Measurements from ENCODE around the gene KLK14. TPM values are rescaled to one million over a fixed set of nuclear protein-coding genes. Genes with fewer than 3 reads are reported as not detected.

KLK14 gene, protein sequence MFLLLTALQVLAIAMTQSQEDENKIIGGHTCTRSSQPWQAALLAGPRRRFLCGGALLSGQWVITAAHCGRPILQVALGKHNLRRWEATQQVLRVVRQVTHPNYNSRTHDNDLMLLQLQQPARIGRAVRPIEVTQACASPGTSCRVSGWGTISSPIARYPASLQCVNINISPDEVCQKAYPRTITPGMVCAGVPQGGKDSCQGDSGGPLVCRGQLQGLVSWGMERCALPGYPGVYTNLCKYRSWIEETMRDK
- total RNA-seq, result not detected in 2 replicates

DNA sequence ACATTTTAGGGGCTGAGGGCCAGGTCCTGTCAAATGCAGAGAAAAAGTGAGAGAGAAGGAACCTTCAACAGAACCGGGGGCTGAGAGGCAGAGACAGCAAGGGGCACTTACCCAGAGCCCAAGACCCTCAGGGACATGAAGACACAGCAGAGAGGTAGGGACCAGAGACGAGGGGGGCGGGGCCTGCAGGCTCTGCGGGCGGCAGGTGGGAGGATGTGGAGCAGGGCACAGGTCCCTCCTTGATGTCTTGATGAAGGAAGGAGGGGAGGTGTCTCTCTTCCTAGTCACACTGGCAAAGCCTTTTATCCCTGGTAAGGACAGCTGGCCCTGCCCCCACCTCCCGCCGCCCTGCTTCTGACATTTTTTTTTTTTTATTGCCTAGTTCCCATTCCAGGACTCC, at the start of gene KLK14:
TSS of gene KLK14 (minus strand) at position 277 of the 400 bp plus-strand sequence. CDS start at position 4, 273 bp downstream.

DNA sequence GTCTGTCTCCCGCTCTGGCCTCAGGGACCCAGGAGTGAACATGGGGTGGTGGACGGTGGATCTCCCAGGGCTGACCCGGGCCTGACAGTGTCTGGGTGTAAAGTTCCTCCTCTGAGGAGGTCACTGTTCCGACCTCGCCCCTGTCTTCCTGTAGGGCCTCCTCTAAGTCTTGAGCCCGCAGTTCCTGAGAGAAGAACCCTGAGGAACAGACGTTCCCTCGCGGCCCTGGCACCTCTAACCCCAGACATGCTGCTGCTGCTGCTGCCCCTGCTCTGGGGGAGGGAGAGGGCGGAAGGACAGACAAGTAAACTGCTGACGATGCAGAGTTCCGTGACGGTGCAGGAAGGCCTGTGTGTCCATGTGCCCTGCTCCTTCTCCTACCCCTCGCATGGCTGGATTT, 42.0 kb upstream of the KLK14 start, which contains the start of gene SIGLEC9:
TSS of gene SIGLEC9 (plus strand) at position 178 of the 400 bp plus-strand sequence. CDS start at position 247, 69 bp downstream.

DNA sequence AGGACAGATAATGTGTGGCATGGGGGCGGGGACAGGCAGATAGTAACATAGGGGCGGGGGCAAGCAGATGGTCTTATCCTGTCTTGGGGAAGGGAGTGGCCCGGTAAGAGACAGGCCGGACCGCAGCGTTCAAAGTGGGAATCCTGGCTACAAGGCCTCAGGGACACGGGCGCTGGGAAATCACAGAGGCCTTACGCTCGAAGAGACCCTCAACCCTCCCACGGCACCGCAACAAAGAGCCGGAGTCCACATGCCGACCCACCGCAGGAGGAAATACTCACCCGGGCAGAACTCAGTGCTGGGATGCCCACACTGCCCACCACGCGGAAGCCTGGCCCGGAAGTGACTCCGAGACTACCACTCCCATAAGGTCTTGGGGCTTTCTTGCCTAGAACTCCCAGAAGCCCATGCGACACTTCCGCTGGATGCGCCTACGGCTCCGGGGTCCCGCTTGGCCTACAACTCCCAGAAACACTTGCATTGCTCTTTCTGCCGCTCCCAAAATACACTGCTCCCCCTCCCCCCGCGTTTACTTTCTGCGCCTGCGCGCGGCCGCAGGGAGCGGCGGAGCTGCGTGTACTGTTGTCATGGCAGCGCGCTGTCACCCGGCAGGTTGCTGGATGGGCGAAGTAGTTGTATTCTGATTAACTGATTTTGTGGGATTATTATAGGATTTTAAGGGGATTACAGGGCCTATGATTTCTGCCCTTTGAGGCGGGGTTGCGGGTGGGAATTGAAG, 25.5 kb upstream of the KLK14 start, which contains the start of gene CTU1:
TSS of gene CTU1 (minus strand) at position 344 of the 739 bp plus-strand sequence. CDS start 3,840 bp downstream, outside the sequence.

DNA sequence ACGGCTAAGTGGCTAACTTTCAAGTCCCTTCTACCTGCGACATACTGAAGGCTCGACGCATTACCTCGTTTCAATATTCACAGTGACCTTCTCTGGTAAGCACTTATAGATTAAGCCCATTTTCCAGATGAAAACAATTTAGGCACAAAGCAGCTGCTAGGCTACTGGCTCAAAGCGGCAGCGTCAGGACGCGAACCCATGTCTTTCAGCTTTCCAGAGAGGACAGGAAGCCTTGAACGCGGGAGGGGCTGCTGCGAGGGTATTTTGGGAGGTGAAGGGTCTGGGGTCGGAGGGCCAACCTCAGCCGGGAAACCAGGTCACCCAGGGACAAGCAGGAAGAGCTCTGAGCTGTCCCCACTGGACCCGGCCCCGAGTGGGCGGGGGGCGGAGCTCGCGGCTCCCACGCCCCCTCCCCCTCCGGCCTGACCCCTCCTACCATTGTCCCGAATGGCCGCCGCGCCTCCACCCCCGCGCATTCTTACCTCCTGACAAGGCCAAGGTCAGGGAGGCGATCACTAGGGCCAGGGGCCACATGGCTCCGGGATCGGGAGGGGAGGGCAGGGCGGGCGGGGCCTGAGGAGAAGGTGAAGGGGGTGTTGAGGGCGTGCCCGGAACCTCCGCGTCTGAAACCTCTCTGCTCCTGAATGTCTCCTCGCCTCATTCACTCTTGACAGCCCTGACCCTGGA, 18.0 kb downstream of the KLK14 start, which contains the start of gene KLK13:
TSS of gene KLK13 (minus strand) at position 559 of the 687 bp plus-strand sequence. CDS start at position 534, 25 bp downstream.

DNA sequence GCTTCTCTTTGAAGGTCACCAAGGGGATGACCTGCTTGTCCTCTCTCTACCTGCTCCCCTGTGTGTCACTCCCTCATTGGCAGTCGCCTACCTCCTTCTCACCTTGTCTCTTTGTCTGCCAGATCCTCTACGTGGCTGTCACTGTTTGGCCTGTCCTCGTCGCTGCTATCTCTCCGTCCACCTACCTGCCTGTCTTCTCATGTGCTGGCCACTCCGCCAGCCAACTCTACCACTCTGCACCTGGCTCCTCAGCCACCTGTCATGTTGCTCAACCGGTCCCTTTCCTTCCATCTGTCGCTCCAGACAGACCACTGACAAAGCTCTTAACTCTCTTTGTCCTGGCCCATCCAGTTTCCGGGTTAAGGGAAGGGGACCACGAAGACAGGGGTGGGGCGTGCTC, 48.0 kb downstream of the KLK14 start, which contains the start of gene KLK12:
TSS of gene KLK12 (minus strand) at position 299 of the 400 bp plus-strand sequence. CDS start 381 bp downstream, outside the sequence.

Other genes starting within 250 kb of the KLK14 start
- gene KLK15, start 249.3 kb downstream of the KLK14 start, total RNA-seq, result not detected in 2 replicates
- not detected in 2 replicates for gene KLK3, start 228.0 kb downstream of the KLK14 start, total RNA-seq
- gene KLK2, start 209.4 kb downstream of the KLK14 start, total RNA-seq, result not detected in 2 replicates
- not detected in 2 replicates for gene KLK4, start 171.5 kb downstream of the KLK14 start, total RNA-seq
- not detected in 2 replicates for gene KLK5, start 129.8 kb downstream of the KLK14 start, total RNA-seq
- gene KLK6, start 113.3 kb downstream of the KLK14 start, total RNA-seq, result not detected in 2 replicates
- gene KLK7, start 99.0 kb downstream of the KLK14 start, total RNA-seq, result not detected in 2 replicates
- not detected in 2 replicates for gene KLK8, start 81.3 kb downstream of the KLK14 start, total RNA-seq
- not detected in 2 replicates for gene KLK10, start 63.2 kb downstream of the KLK14 start, total RNA-seq
- gene KLK11, start 56.3 kb downstream of the KLK14 start, total RNA-seq, result not detected in 2 replicates
- not detected in 2 replicates for gene KLK12, start 47.9 kb downstream of the KLK14 start, total RNA-seq
- not detected in 2 replicates for gene KLK13, start 17.8 kb downstream of the KLK14 start, total RNA-seq
- 2.5 and 3.6 TPM in 2 replicates for gene CTU1, start 25.5 kb upstream of the KLK14 start, total RNA-seq
- gene SIGLEC9, start 42.0 kb upstream of the KLK14 start, total RNA-seq, result not detected in 2 replicates
- gene SIGLEC7, start 59.4 kb upstream of the KLK14 start, total RNA-seq, result not detected in 2 replicates
- not detected in 2 replicates for gene CD33, start 142.2 kb upstream of the KLK14 start, total RNA-seq
- not detected in 2 replicates for gene SIGLECL1, start 168.2 kb upstream of the KLK14 start, total RNA-seq
- under 0.01 TPM in 1 of 2 replicates, not detected in the other for gene IGLON5, start 228.8 kb upstream of the KLK14 start, total RNA-seq

Measured in articular chondrocyte of knee joint (primary cell).